H1 (cell line): ENCODE measurements around the gene TUBB2B. TPM values are rescaled to one million over a fixed set of nuclear protein-coding genes. Genes with fewer than 3 reads are reported as not detected.

ENCODE experiments used
- ATF2 ChIP-seq: IDR thresholded peaks from 2 replicates; pipeline ENCODE4 v1.6.1; 2012; ENCODE audit warnings: low read length, inconsistent platforms
- CHD7 ChIP-seq: fragments of 300-600 bp; sonication (generic); IDR thresholded peaks from 2 replicates; pipeline ENCODE4 v1.7.1; 2012; ENCODE audit warnings: low read length, moderate library complexity, mild to moderate bottlenecking, inconsistent platforms; ENCODE audit not compliant: insufficient replicate concordance
- polyA plus RNA-seq, 7 experiments: library from polyadenylated mRNA; depleted of rRNA in 3 of 7; stranded (reverse) in 5 of 7; unstranded in 2 of 7; fragments of >200 nt in 5 of 7; fragments of 200-250 nt in 2 of 7; gene quantifications; 1 replicate in 5 of 7; 2 replicates in 1 of 7; 4 replicates in 1 of 7; pipeline versions ENCODE4 v1.2.1 to v1.2.3, GENCODE V29; 2011 to 2013; ENCODE audit warnings: missing spikeins in 2 of 7, mixed read lengths in 2 of 7
- total RNA-seq: library from RNA; stranded (reverse); fragmentation: NEBNext Ultra II Directional; extraction: Animal tissue kit (Norgen Biotek cat#: 25700); gene quantifications from 2 replicates; pipeline ENCODE4 v1.2.1, GENCODE V29; 2021

The TUBB2B gene
- total and polyA plus RNA-seq, 2 of the 8 experiments (the other 6 are each of a cell fraction or from before 2014, with no cell fraction given): 612 to 722 TPM

GRCh38 chr6:3269281-3269975 is 42.0 kb upstream of the TUBB2B start (continued):
- TF ChIP-seq CHD7 (no peak), ATF2 (no peak)
